SJSA1 (cell line): Measurements from ENCODE around the gene FAR2. TPM values are rescaled to one million over a fixed set of nuclear protein-coding genes. Genes with fewer than 3 reads are reported as not detected.
"Not testable (repeated sequence)": the region's sequence is repeated elsewhere in the genome, so short reads cannot be mapped to it uniquely, and the experiment has no call there.

ENCODE experiments used
- DNase-seq, 2 experiments: peaks; one replicate each; pipeline ENCODE4 v3.0.0-alpha.2; 2015 to 2020; ENCODE audit warnings: low spot score in 2 of 2, low read depth in 1 of 2
- H3K27ac ChIP-seq: fragments of 250-450 bp; sonication (Bioruptor Pico); 2 replicates; pipeline ENCODE4 v1.5.1; 2020; ENCODE audit warnings: mild to moderate bottlenecking, moderate library complexity
- H3K27me3 ChIP-seq: fragments of 250-450 bp; sonication (Bioruptor Pico); replicated peaks from 2 replicates; pipeline ENCODE4 v1.5.1; 2020; ENCODE audit warnings: mild to moderate bottlenecking, moderate library complexity
- H3K36me3 ChIP-seq: fragments of 250-450 bp; sonication (Bioruptor Pico); 2 replicates; pipeline ENCODE4 v1.5.1; 2020; ENCODE audit warnings: mild to moderate bottlenecking
- H3K4me1 ChIP-seq: fragments of 250-450 bp; sonication (Bioruptor Pico); replicated peaks from 2 replicates; pipeline ENCODE4 v1.6.1; 2021; ENCODE audit warnings: mild to moderate bottlenecking
- H3K4me3 ChIP-seq: fragments of 250-450 bp; sonication (Bioruptor Pico); 2 replicates; pipeline ENCODE4 v1.5.1; 2020; ENCODE audit warnings: mild to moderate bottlenecking
- H3K9me3 ChIP-seq: fragments of 250-450 bp; sonication (Bioruptor Pico); replicated peaks from 2 replicates; pipeline ENCODE4 v1.5.1; 2020; ENCODE audit warnings: mild to moderate bottlenecking
- total RNA-seq: library from RNA; depleted of rRNA; stranded (reverse); fragments of >200 nt; shearing (Covaris generic); gene quantifications from 2 replicates; pipeline ENCODE4 v1.2.3, GENCODE V29; 2014

FAR2 gene
- total RNA-seq, 1 experiment from 2014 or later, result 1.7 TPM

DNA sequence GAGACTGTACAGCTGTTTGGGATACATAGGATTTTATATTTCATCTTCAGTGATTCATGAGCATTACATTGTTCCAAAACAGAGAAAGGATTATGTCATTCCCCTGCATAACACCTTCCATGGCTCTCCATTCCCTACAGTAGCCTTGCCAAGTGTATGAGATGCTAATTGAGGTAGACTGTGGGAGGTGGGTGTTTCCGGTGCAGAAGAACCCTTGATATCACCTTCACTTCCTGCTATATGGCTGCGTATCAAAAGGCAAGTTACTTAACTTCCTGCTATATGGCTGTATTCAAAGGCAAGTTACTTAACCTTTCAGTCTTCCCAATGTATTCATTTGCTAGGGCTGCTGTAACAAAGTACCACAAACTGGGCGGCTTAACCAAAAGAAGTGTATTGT, 11.2 kb downstream of the FAR2 start:
- no peak for DNase-seq
- Histone ChIP-seq H3K9me3 (no peaks in the 10 kb centered on the region), H3K27me3 (no peaks in the 10 kb centered on the region)

DNA sequence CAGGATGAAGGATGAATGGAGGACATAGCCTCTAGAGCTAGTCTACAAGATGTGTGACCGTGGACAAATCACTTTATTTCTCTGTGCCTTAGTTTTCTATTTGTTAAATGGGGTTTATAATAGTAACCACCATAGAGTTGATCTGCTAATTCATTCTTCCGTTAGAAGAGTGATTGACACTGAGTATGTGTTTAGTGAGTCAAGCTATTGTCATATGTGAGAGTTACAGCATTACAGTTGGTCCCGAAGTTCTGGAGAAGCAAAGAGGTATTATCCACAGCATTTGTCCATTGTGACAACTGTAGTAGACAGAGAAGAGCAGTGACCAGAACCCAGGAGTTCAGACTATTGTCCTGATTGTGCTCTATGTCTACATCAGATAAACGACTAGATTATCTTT, 14.1 kb downstream of the FAR2 start:
- Histone ChIP-seq H3K27ac (no peak overlapping the region), H3K27me3 (no peaks in the 10 kb centered on the region), H3K4me3 (no peak overlapping the region), H3K9me3 (no peaks in the 10 kb centered on the region), H3K36me3 (no peaks in the 10 kb centered on the region), H3K4me1 (peaks cover 6% of the 10 kb centered on the region)
- no peak for DNase-seq

More for the DNA sequence above, 11.2 kb downstream of the FAR2 start:
- Histone ChIP-seq H3K36me3 (no peaks in the 10 kb centered on the region), H3K4me3 (no peak overlapping the region), H3K27ac (no peak overlapping the region), H3K4me1 (peaks cover 6% of the 10 kb centered on the region)

DNA sequence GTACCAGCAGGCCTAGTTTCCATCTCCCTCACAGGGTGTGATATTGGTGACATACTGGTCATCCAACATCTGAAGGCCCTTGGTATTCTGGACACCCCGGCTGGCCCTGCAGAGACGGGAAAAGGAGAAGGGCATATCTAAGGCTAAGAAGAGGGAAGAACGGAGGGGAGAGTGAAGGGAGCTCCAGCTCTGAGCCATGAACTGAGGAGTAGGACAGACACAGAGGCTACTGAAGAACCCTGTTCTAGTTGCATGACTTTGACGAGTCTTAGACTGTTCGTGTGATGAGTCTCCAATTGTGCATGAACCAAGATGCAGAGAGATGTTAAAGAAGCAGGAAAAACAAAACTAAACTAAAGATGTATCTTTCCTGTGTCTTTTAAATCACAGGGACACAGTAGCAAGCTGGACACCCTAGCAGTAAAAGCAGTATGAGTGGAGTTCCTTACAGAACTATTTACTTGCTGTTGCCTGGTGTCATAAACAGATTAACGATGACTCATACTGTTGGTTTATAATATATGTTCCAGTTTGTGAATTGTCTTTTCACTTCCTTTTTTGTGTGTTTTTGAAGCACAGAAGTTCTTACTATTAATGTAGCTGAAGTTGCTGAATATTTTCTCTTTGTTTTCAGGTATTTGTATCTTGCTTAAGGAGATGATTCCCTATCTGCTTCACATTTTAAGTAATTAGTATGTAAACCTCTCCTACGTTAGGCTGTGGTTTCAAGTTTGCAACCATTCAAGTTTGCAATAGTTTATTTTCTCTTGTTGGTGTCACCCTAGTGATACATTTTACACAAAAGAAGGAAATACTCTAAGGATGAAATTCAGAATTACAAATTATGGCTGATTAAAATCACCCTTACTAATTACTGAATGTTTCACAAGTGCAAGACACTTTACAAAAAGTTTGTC, 15.7 kb downstream of the FAR2 start:
- peak in 1 of 2 experiments; percentile 67 for DNase-seq
- H3K4me1 ChIP-seq, result peaks cover 6% of the 10 kb centered on the region
- peak overlapping the region; percentile 58 for H3K27ac ChIP-seq
- no peaks in the 10 kb centered on the region for H3K27me3 ChIP-seq
- H3K9me3 ChIP-seq, result no peaks in the 10 kb centered on the region
- H3K36me3 ChIP-seq, result no peaks in the 10 kb centered on the region
- no peak overlapping the region for H3K4me3 ChIP-seq

DNA sequence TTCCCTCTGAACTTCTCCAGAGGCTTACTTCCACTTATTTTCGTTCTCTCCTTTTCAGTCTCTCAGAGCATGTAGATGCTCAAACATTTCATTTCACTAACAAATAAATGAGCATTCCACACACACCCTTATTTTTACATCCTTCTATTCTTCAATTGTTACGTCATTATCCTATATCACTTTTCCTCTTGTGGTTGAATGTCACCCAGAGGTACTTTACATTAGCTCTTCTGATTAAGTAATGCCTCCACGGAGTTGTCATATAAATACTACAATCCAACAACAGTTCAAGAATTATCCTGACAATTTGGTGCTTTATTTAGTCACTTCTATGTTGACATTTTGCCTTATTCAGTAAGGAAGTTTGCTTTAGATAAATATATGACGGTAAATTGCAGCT, 18.4 kb downstream of the FAR2 start:
- H3K9me3 ChIP-seq, result no peaks in the 10 kb centered on the region
- no peak overlapping the region for H3K27ac ChIP-seq
- H3K4me1 ChIP-seq, result peaks cover 6% of the 10 kb centered on the region
- H3K4me3 ChIP-seq, result no peak overlapping the region
- H3K27me3 ChIP-seq, result no peaks in the 10 kb centered on the region
- H3K36me3 ChIP-seq, result no peaks in the 10 kb centered on the region
- no peak for DNase-seq

DNA sequence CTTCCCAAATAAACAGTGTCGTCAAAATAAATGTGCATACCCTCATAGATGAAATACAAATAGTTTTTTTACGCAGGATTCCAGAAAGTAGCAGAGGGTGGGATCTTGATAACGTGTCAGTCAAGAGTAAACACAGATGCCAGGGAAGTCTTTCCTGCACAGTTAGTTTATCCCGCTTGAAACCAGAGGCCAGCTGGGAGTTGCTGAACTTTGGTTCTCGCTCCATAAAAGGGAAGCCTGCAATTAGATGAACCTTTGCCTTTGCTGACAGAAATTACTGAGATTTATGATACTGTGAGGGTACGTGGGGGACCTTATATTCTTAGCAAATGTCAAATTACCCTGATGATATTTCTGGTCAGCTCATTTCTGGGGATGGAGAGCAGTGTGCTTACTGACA, 18.9 kb downstream of the FAR2 start:
- no peaks in the 10 kb centered on the region for H3K9me3 ChIP-seq
- no peak overlapping the region for H3K27ac ChIP-seq
- peaks cover 6% of the 10 kb centered on the region for H3K4me1 ChIP-seq
- no peak for DNase-seq
- H3K4me3 ChIP-seq, result no peak overlapping the region
- H3K36me3 ChIP-seq, result no peaks in the 10 kb centered on the region
- no peaks in the 10 kb centered on the region for H3K27me3 ChIP-seq

DNA sequence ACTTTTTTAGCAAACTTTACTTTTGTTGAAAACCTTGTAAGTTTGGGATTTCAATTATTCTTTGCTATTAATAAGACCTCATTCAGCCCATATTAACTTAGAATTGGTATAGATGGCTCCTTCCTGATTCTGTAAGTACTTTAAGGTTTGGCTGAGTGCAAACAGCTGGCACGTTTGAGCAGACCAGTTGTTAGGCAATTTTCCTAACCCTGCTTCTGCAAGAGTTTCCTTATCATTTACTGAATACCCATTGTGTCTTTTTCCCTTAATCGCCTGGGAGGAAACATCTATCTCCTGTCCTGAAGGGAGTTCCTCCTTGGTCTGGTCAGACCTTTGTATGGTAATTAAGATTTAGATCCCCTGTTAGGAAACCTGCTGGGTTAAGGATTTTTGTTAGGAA, 20.9 kb downstream of the FAR2 start:
- H3K4me3 ChIP-seq, H3K27ac ChIP-seq, H3K9me3 ChIP-seq, H3K27me3 ChIP-seq, H3K36me3 ChIP-seq, DNase-seq, H3K4me1 ChIP-seq: not testable (repeated sequence)

DNA sequence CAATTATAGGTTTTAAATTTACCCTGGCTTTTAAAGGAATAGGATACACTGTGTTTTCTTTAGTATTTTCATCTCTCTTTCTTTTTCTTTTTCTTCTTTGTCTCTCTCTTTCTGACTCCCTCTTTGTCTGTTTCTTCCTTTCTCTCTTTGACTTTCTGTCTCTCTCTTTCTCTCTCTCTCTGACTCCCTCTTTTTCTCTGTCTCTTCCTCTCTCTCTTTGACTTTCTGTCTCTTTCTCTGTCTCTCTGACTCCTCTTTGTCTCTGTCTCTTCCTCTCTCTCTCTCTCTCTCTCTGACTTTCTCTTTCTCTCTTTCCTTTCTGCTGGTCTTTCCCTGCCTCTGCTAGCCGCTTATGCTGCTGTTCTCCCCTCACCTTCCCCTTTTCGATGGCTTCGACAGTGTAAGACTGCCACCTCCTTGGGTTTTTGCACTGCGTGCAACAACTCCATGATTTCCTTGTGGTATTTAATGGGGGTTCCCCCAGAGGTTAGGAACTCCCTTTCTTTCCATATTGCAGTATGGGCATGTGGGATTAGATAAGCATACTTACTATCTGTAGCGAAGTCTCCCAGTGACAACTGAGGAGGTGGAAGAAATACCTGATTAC, 21.5 kb downstream of the FAR2 start:
- H3K4me3 ChIP-seq, H3K27ac ChIP-seq, H3K36me3 ChIP-seq, DNase-seq, H3K9me3 ChIP-seq, H3K27me3 ChIP-seq, H3K4me1 ChIP-seq: not testable (repeated sequence)

DNA sequence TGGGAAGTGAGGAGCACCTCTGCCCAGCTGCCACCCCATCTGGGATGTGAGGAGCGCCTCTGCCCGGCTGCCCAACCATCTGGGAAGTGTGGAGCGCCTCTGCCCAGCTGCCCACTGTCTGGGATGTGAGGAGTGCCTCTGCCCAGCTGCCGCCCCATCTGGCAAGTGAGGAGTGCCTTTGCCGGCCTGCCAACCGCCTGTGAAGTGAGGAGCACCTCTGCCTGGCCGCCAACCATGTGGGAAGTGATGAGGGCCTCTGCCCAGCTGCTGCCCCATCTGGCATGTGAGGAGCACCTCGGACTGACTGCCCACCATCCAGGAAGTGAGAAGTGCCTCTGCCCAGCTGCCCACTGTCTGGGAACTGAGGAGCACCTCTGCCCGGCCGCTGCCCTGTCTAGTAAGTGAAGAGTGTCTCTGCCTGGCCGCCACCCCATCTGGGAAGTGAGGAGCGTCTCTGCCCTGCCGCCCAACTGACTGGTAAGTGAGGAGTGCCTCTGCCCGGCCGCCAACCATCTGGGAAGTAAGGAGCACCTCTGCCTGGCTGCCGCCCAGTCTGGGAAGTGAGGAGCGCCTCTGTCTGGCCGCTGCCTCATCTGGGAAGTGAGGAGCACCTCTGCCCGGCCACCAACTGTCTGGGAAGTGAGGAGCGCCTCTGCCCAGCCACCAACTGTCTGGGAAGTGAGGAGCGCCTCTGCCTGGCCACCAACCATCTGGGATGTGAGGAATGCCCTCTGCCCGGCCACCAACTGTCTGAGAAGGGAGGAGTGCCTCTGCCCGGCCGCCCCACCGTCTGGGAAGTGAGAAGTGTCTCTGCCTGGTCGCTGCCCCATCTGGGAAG, 22.6 kb downstream of the FAR2 start:
- H3K36me3 ChIP-seq, result no peaks in the 10 kb centered on the region
- H3K27ac ChIP-seq, result no peak overlapping the region
- DNase-seq, result peak in 1 of 2 experiments; percentile 37
- no peaks in the 10 kb centered on the region for H3K27me3 ChIP-seq
- no peaks in the 10 kb centered on the region for H3K9me3 ChIP-seq
- no peaks in the 10 kb centered on the region for H3K4me1 ChIP-seq
- H3K4me3 ChIP-seq, result no peak overlapping the region

DNA sequence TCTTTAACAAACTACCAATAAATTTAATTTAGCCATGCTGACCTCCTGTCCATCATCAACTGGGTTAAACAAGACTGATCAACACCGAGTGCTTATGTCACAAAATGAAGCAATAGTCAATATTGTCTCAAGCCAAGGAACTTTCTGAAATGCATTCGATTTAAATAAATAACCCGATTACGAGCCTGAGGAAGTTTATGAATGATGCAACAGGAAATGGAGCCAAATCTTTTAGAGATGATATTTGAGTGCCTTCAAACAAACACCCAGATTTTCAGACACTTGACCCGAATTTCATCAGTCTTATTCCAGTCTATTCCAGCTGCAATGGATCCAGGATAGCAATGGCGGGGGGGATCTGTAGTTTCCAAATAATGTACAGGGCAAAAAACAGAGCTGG, 27.9 kb downstream of the FAR2 start:
- Histone ChIP-seq H3K27me3 (no peaks in the 10 kb centered on the region), H3K9me3 (no peaks in the 10 kb centered on the region), H3K27ac (no peak overlapping the region), H3K4me1 (no peaks in the 10 kb centered on the region), H3K36me3 (no peaks in the 10 kb centered on the region), H3K4me3 (no peak overlapping the region)
- no peak for DNase-seq

DNA sequence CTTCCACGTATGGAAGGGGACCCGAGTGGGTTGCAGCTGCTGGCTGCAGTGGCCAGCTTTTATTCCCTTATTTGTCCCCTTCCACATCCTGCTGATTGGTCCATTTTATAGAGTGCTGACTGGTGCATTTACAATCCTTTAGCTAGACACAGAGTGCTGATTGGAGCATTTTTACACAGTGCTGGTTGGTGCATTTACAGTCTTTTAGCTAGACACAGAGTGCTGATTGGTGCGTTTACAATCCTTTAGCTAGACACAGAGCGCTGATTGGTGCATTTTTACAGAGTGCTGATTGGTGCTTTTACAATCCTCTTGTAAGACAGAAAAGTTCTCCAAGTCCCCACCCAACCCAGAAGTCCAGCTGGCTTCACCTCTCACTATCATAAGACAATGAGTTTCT, 33.2 kb downstream of the FAR2 start:
- not testable (repeated sequence) for H3K4me1 ChIP-seq, H3K9me3 ChIP-seq, H3K27ac ChIP-seq, H3K27me3 ChIP-seq, H3K4me3 ChIP-seq, DNase-seq, H3K36me3 ChIP-seq

DNA sequence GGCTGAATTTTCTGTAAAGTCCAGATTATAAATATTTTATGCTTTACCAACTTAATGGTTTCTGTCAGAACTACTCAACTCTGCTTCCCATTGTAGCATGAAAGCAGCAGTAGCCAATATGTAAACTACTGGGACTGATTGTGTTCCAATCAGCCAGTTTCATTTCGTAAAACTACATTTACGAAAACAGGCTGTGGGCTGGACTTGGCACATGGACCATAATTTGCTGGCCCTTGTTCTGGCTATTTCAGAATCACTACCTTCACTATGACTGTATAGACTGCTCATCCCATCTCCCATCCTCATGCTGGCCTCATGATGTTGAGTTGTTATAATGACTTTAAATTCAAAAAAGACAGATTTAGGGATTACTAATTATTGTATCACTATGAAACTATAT, 38.7 kb downstream of the FAR2 start:
- Histone ChIP-seq H3K27ac (no peak overlapping the region), H3K9me3 (no peaks in the 10 kb centered on the region), H3K27me3 (no peaks in the 10 kb centered on the region), H3K36me3 (no peaks in the 10 kb centered on the region), H3K4me1 (no peaks in the 10 kb centered on the region), H3K4me3 (no peak overlapping the region)
- no peak for DNase-seq

DNA sequence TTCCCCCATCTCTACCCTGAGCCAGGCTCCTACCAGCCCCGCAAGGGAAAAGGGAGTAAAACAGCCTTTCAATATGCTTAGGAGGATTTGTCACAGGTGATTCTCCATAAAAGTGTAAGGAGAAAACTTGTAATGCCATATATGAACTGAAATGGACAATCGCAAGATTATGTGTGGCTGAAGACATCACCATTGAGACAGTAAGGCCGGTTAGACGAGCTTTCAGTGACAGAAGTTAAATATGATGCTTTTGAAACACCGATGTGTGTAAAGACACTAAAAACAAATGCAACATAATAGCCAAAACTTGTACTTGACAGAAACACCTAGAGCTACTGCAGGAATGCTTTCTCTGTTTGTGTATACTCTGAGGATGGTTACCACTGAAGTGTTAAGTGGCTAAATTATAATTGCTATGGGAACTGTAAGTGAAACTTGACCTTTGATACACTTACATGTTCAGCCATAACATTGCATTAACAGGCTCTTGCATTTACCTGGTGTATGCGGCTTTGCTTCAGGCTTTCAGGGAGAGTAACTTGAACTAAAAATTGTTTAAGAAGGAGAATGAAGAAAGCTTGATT, 42.3 kb downstream of the FAR2 start:
- H3K27ac ChIP-seq, result no peak overlapping the region
- H3K36me3 ChIP-seq, result no peaks in the 10 kb centered on the region
- H3K9me3 ChIP-seq, result no peaks in the 10 kb centered on the region
- no peaks in the 10 kb centered on the region for H3K4me1 ChIP-seq
- no peak overlapping the region for H3K4me3 ChIP-seq
- no peaks in the 10 kb centered on the region for H3K27me3 ChIP-seq
- DNase-seq, result no peak

DNA sequence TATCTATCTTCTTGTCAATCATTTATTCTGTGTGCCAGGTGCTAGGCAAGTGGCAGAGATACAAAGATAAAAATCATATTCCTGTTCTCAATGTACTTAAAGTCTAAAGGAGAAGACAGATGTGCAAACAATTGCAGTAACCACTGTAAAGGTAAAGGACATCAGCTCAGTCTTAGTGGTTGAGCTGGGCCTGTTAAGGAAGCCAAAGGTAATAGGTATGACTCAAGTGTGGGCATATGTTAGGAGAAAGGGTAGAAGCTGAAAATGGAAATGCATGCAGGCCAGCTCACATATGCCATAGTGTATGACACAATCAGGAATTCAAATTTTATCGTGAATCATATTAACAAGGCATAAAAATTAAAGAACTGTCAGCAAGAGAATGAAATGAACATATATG, 49.8 kb downstream of the FAR2 start:
- no peaks in the 10 kb centered on the region for H3K9me3 ChIP-seq
- H3K4me3 ChIP-seq, result no peak overlapping the region
- no peak overlapping the region for H3K27ac ChIP-seq
- H3K36me3 ChIP-seq, result no peaks in the 10 kb centered on the region
- DNase-seq, result no peak
- H3K27me3 ChIP-seq, result no peaks in the 10 kb centered on the region
- H3K4me1 ChIP-seq, result no peaks in the 10 kb centered on the region
